Measurements from ENCODE around the gene MYB.

- TF ChIP-seq, protein P1, sequence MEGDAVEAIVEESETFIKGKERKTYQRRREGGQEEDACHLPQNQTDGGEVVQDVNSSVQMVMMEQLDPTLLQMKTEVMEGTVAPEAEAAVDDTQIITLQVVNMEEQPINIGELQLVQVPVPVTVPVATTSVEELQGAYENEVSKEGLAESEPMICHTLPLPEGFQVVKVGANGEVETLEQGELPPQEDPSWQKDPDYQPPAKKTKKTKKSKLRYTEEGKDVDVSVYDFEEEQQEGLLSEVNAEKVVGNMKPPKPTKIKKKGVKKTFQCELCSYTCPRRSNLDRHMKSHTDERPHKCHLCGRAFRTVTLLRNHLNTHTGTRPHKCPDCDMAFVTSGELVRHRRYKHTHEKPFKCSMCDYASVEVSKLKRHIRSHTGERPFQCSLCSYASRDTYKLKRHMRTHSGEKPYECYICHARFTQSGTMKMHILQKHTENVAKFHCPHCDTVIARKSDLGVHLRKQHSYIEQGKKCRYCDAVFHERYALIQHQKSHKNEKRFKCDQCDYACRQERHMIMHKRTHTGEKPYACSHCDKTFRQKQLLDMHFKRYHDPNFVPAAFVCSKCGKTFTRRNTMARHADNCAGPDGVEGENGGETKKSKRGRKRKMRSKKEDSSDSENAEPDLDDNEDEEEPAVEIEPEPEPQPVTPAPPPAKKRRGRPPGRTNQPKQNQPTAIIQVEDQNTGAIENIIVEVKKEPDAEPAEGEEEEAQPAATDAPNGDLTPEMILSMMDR (IDR thresholded peaks at IDR 0.05), result no peak
- TF ChIP-seq ZFX (IDR thresholded peaks at IDR 0.05; ENCODE audit: borderline replicate concordance), result no peak
These were observed 86.0 kb downstream of the MYB start for GRCh38 chr6:135267085-135267484.
